SK-N-SH (cell line): ENCODE data around the gene PELI1.
"Not testable (repeated sequence)": the region's sequence is repeated elsewhere in the genome, so short reads cannot be mapped to it uniquely, and the experiment has no call there.

Experiments used
- CTCF ChIP-seq: fragments of 200-600 bp; sonication (generic); IDR thresholded peaks from 2 replicates; pipeline ENCODE4 v1.6.1; 2017; ENCODE audit warnings: antibody characterized with exemption, mild to moderate bottlenecking, moderate library complexity
- ELF1 ChIP-seq: IDR thresholded peaks from 2 replicates; pipeline ENCODE4 v1.4.0; 2012
- EP300 ChIP-seq, 2 experiments: IDR thresholded peaks; 2 replicates each; pipeline versions ENCODE4 v1.4.0 to v1.6.1; 2012; ENCODE audit warnings: borderline replicate concordance in 1 of 2, low read depth in 1 of 2, low read length in 1 of 2
- FOXM1 ChIP-seq: IDR thresholded peaks from 2 replicates; pipeline ENCODE4 v1.4.0; 2012; ENCODE audit warnings: low read depth, mild to moderate bottlenecking
- GABPA ChIP-seq: IDR thresholded peaks from 2 replicates; pipeline ENCODE4 v1.4.0; 2012; ENCODE audit warnings: low read depth, mild to moderate bottlenecking
- IRF3 ChIP-seq: fragments of 150-350 bp; IDR thresholded peaks from 2 replicates; pipeline ENCODE4 v1.6.1; 2016; ENCODE audit warnings: mild to moderate bottlenecking, low read depth, low read length
- MEF2A ChIP-seq: IDR thresholded peaks from 2 replicates; pipeline ENCODE4 v1.4.0; 2012; ENCODE audit warnings: low read depth, borderline replicate concordance
- PBX3 ChIP-seq: IDR thresholded peaks from 2 replicates; pipeline ENCODE4; 2012
- POLR2AphosphoS5 ChIP-seq: IDR thresholded peaks from 2 replicates; pipeline ENCODE4 v1.6.1; 2012; ENCODE audit warnings: low read depth, low read length
- SIN3A ChIP-seq: IDR thresholded peaks from 2 replicates; pipeline ENCODE4 v1.6.1; 2012; ENCODE audit warnings: low read depth, mild to moderate bottlenecking, low read length, moderate library complexity, borderline replicate concordance
- SMC3 ChIP-seq: IDR thresholded peaks from 2 replicates; pipeline ENCODE4 v1.6.1; 2012; ENCODE audit warnings: low read depth, low read length, improper control_type of control experiment
- TAF1 ChIP-seq: IDR thresholded peaks from 2 replicates; pipeline ENCODE4 v1.6.1; 2012; ENCODE audit warnings: low read depth, mild to moderate bottlenecking, low read length, moderate library complexity, borderline replicate concordance
- USF2 ChIP-seq: fragments of 150-350 bp; IDR thresholded peaks from 2 replicates; pipeline ENCODE4 v1.6.1; 2017; ENCODE audit warnings: antibody characterized with exemption, low read length, low read depth, borderline replicate concordance

- TF ChIP-seq POLR2AphosphoS5; TAF1; IRF3; CTCF; ELF1; USF2; FOXM1; PBX3; MEF2A; SIN3A; EP300 (IDR thresholded peaks at IDR 0.05; ENCODE audit: borderline replicate concordance in 1 of 2, low read depth in 1 of 2, low read length in 1 of 2); SMC3; GABPA: not testable (repeated sequence)
These were observed 67.4 kb downstream of the PELI1 start for GRCh38 chr2:64076828-64077227.
